Type B pancreatic cell (in vitro differentiated cells): ENCODE data around the gene DPPA2. TPM values are rescaled to one million over a fixed set of nuclear protein-coding genes. Genes with fewer than 3 reads are reported as not detected.

Experiments used
- DNase-seq: peaks from one replicate; pipeline ENCODE4 v3.0.0; 2021; ENCODE audit warnings: mixed read lengths; ENCODE audit not compliant: unreplicated experiment; ENCODE audit errors: extremely low spot score
- H3K27ac Mint-ChIP-seq: 2 replicates; pipeline ENCODE4 v1.8.0; 2021; ENCODE audit warnings: mild to moderate bottlenecking, mixed read lengths
- H3K27me3 Mint-ChIP-seq: 2 replicates; pipeline ENCODE4 v1.8.0; 2021; ENCODE audit warnings: mixed read lengths
- H3K36me3 Mint-ChIP-seq: 2 replicates; pipeline ENCODE4 v1.8.0; 2021; ENCODE audit warnings: mixed read lengths
- H3K4me1 Mint-ChIP-seq: one replicate; pipeline ENCODE4 v1.8.0; 2021; ENCODE audit warnings: mixed read lengths; ENCODE audit not compliant: unreplicated experiment
- H3K4me3 Mint-ChIP-seq: 2 replicates; pipeline ENCODE4 v1.8.0; 2021; ENCODE audit warnings: mild to moderate bottlenecking, mixed read lengths
- H3K9me3 Mint-ChIP-seq: 2 replicates; pipeline ENCODE4 v1.8.0; 2021; ENCODE audit warnings: mixed read lengths
- CTCF ChIP-seq: fragments of 200-600 bp; sonication (generic); conservative IDR thresholded peaks from 2 replicates; pipeline ENCODE4 v1.5.0; 2021; ENCODE audit warnings: antibody characterized with exemption, mild to moderate bottlenecking
- total RNA-seq: library from RNA; stranded (reverse); gene quantifications from 2 replicates; pipeline ENCODE4 v1.2.1, GENCODE V29; 2021; ENCODE audit warnings: low replicate concordance

The DPPA2 gene
- total RNA-seq, 1 donor from 2014 or later: 0.36 TPM

- TF ChIP-seq CTCF: no peak
- Mint-ChIP-seq H3K4me3 (no peak overlapping the region), H3K27me3 (peaks cover 17% of the 10 kb centered on the region), H3K27ac (no peak overlapping the region), H3K36me3 (no peaks in the 10 kb centered on the region), H3K9me3 (no peaks in the 10 kb centered on the region), H3K4me1 (peaks cover 10% of the 10 kb centered on the region)
- no peak for DNase-seq
Measured at GRCh38 chr3:109339714-109340648, 23.7 kb upstream of the DPPA2 start.

GRCh38 chr3:109339197-109339596, 22.9 kb upstream of the DPPA2 start:
- H3K27ac Mint-ChIP-seq: no peak overlapping the region
- H3K4me1 Mint-ChIP-seq: peaks cover 10% of the 10 kb centered on the region
- H3K36me3 Mint-ChIP-seq: no peaks in the 10 kb centered on the region

GRCh38 chr3:109338322-109338721, 22.0 kb upstream of the DPPA2 start:
- no peaks in the 10 kb centered on the region for H3K9me3 Mint-ChIP-seq
- DNase-seq: no peak
- no peaks in the 10 kb centered on the region for H3K36me3 Mint-ChIP-seq
- peaks cover 24% of the 10 kb centered on the region for H3K27me3 Mint-ChIP-seq
- no peak overlapping the region for H3K27ac Mint-ChIP-seq
- no peak overlapping the region for H3K4me3 Mint-ChIP-seq
- H3K4me1 Mint-ChIP-seq: peaks cover 10% of the 10 kb centered on the region
- TF ChIP-seq CTCF: no peak

More at GRCh38 chr3:109339197-109339596, 22.9 kb upstream of the DPPA2 start:
- DNase-seq: no peak
- no peaks in the 10 kb centered on the region for H3K9me3 Mint-ChIP-seq
- no peak overlapping the region for H3K4me3 Mint-ChIP-seq
- no peak for TF ChIP-seq CTCF
- peaks cover 22% of the 10 kb centered on the region for H3K27me3 Mint-ChIP-seq

- TF ChIP-seq CTCF: no peak
- H3K4me1 Mint-ChIP-seq: peaks cover 10% of the 10 kb centered on the region
- no peaks in the 10 kb centered on the region for H3K9me3 Mint-ChIP-seq
- H3K27me3 Mint-ChIP-seq: peaks cover 24% of the 10 kb centered on the region
- peak within 1 kb of the TSS; percentile 84 for H3K4me3 Mint-ChIP-seq
- H3K36me3 Mint-ChIP-seq: no peaks in the 10 kb centered on the region
- DNase-seq: no peak
- H3K27ac Mint-ChIP-seq: peak within 1 kb of the TSS; percentile 33
Measured at GRCh38 chr3:109337393-109337792, 21.1 kb upstream of the DPPA2 start, which contains the start of gene DPPA4. TSS of gene DPPA4 (minus strand) at chr3:109337546. CDS start at chr3:109337517, 29 bp downstream.

DNA sequence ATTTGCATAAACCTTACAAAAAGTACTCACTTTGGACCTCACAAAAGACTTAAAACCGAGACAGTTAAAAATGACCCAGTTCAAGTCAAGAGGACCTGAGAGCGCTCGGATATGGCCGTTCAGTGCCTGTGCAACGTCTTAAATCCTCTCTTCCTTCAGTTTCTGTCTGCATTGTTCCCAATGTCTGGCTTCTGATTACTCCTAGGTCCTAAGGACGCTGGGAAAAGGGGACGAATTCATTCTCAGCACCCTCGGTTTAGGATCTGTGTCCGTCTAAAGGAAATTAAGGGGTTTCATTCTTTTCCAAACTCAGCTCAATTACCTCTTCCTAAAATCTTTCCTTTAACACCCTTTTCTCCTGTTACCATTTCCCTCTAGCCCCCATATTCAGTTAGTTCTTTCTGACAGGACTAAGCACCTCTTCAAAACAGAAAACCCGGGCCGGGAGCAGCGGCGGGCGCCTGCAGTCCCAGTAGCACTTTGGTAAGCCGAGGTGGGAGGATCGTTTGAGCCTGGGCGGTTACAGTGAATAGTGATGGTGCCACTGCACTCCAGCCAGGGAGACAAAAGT, 20.1 kb upstream of the DPPA2 start:
- peak overlapping the region; percentile 84 for H3K4me3 Mint-ChIP-seq
- H3K4me1 Mint-ChIP-seq: peaks cover 10% of the 10 kb centered on the region
- no peaks in the 10 kb centered on the region for H3K9me3 Mint-ChIP-seq
- DNase-seq: no peak
- TF ChIP-seq CTCF: no peak
- H3K36me3 Mint-ChIP-seq: no peaks in the 10 kb centered on the region
- H3K27me3 Mint-ChIP-seq: peaks cover 24% of the 10 kb centered on the region
- peak overlapping the region; percentile 33 for H3K27ac Mint-ChIP-seq
